IPS-NIHi7 (cell line): ENCODE data around the gene CACFD1.

ENCODE experiments used
- DNase-seq: peaks from one replicate; pipeline ENCODE4 v3.0.0; 2012; ENCODE audit warnings: mixed read lengths; ENCODE audit errors: extremely low spot score

Gene CACFD1

DNA sequence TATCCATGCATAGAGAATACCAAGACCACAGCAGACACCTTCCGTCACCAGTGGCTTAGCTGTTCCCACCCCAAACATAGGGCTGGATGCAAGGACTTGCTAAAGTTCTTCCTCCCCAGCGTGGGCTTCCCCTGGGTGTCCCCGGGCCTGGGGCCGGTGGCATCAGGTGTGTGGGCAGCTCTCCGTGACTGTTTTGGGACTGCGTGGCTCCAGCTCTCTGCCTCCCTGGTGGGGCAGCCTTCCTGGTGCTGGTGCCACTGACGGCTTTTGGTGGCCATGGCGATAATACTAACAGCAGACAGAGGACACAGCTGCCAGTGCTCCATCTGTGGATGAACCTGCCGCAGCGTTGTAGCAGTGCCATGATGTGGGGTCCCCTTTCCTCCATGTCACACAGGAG lies 4.9 kb downstream of the CACFD1 start:
- DNase-seq, result no peak

DNA sequence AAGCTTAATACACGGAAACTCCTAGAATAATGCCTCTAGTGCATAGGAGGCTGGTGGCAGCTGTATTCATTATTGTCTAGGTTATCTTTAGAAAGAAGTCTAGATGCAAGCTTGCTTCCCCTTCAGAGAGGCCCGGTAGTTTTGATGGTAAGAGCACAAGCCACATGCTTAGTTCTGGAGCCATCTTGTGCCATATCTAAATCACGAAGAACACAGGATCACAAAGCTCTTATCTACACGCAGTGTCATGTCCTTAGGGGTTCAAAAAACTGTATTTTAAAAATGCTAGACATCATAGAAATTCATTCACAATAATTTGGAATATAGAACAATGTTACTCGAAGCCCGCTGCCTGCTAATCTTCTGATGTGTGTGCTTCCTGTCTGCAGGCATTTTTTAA lies 6.2 kb downstream of the CACFD1 start:
- no peak for DNase-seq

DNA sequence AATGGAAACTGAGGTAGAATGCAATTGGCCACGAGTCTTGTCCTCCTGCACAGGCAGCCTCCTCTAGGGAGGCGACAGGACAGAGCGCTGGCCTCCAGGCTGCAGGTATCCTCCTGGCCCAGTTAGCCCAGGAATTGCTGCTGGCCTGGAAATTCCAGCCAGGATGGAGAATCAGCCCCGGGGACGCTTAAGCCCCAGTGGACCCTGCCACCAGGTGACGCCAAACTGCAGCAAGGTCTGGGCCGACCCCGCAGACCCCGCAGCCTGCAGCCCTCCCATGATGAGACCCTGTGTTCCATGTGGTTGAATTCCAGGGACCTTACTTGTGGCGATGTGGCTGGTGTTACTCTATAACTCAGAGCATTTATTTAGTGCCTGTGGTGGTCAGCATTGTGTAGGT lies 7.3 kb downstream of the CACFD1 start:
- no peak for DNase-seq

DNA sequence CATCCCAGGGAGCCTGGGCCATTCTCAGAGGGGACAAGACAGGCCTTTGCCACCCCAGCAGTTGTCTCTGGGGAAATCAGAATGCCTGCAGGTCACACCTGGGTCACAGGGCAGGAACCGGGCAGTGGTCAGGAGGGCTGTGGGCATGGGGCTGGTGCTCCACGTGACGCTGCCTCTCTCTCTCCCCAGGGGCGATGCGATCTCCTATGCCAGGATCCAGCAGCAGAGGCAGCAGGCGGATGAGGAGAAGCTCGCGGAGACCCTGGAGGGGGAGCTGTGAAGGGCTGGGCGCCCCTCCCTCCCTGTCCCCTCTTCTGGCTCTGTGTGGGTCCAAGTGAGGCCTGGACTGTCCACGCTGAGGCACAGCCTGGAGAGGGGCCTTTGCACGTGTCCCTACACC lies 8.6 kb downstream of the CACFD1 start:
- no peak for DNase-seq

DNA sequence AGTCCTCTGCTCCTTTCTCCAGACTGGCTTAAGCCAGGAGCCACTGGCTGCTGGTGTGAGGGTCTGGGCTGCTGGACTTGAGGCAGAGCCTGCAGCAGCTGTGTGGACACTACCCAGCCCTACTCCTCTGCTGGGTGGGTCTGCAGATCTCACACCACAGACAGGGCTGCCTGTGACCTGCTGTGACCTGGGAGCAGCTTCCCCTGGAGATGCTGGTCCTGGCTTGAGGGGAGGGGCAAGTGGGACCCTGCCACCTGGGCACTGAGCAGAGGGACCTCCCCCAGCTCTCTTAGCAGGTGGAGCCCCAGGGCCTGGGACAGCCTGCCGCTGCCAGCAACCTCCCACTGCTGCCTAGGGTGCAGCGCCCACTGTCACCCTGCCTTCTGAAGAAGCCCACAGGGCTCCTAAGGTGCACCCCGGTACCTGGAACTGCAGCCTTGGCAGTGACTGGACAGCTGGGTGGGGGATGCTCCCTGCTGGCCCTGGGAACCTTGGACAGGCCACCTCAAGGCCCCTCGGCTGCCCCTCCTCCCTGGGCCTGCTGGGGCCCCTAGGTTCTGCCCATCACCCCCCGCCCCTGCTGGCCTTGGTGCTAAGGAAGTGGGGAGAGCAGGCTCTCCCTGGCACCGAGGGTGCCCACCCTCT lies 9.1 kb downstream of the CACFD1 start:
- DNase-seq, result no peak

DNA sequence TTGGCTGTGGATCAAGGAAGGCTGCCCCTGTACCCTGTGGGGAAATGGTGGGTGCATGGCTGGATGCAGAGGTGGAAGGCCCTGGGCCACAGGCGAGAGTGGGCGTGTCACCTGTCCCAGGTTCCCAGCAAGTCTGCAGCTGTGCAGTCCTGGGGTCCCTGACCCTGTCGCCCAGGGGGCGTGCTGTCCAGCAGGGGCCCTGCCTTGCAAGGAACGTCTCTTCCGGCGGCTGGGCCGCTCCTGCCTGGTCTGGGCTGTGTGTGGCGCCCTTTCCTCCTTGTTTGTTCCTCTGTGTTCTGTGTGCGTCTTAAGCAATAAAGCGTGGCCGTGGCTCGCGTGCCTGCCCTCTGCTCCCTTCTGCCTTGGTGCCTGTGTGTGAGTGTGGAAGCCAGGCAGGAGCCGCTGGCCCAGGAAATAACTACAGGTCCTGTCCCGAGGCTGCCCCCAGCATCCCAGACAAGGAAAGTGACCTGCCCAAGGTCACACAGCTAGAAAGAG lies 10.7 kb downstream of the CACFD1 start:
- DNase-seq, result no peak

DNA sequence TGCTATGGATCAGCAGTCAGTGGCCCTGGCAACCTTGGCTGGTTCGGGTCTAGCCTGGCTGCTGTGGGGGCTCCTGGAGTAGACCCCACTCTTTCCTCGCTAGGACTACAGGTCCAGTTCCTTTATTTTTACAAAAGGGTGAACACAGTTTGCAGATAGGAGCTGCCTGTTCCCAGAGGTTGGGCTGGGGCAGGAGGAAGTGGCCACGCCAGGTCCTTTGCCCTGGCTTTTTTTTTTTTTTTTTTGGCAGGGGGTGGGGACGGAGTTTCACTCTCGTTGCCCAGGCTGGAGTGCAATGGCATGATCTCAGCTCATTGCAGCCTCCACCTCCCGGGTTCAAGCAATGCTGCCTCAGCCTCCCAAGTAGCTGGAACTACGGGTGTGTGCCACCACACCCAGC lies 11.2 kb downstream of the CACFD1 start:
- no peak for DNase-seq

DNA sequence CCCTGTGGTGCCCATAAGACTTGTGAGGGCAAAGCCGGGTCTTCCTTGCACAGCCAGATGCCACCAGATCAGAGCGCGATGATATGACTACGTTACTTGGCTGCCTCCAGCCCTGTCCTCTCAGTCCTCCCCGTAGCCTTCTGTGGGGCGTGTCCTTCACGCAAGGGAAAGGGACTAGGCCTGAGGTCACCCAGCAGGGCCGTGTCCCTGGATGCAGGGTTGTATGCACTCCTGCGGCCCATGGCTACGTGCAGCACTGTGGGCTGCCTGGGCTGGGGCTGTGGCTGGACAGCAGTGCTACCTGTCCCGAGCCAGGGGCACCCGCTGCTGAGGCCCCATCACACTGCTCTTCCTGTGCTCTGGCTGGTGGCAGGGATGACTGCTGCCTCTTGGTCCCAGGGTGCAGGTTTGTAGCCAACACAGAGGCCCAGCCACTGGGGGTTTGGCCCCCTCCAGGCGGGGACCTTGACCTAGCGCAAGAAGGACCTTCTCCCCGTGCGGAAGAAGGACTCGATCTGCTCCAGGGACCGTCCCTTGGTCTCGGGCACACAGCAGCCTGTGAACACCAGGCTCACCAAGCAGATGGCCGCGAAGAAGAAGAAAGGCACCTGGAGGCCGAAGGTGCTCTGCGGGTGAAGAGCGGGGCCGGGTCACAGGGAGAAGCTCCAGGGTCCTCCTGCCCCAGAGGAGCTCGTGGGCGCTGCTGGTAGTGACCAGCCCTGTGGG lies 11.9 kb downstream of the CACFD1 start:
- DNase-seq, result no peak

DNA sequence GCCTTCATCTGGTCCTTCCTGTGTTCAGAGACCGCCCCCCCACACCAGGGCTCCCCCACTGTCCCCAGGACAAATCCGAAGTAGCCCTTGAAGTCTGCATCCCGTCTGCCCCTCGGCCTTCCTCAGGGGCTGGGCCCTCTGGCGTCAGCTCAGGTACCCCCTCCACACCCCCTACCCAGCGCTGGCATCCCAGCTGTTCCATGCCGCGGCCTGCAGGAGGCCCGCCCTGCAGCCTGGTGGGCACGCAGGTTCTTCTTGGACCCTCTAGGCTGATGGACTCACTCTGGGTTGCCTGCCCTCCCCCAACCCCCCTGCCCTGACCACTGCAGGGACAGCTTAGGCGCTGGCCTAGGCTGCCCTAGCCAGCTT lies 12.5 kb downstream of the CACFD1 start:
- no peak for DNase-seq

DNA sequence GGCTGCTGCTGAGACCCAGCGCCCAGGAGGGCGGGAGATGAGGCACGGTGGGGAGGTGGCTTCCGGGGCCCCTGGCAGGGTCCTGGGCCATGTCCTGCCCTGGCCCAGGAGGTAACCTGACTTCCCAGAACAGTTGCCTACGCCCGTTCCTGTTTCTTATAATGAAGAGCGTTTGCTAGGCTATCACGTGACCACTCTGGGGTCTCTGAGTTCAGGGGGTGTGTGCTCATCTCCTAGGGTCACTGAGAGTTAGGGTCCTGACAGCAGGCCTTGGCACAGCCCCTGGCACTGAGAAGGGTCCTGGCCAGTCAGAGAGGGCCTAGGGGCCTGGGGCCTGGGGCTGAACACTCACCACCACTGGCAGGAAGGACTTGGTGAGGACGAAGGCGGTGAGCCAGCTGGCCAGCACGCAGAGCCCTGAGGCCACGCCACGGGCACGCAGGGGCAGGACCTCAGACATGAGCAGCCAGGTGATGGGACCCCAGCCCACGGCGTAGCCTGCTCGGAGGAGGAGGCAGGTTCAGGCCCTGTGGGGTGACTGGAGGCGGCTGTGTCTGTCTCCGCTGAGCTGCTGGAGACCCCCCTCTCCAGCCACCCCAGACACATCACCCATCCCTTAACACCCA lies 13.1 kb downstream of the CACFD1 start:
- no peak for DNase-seq

DNA sequence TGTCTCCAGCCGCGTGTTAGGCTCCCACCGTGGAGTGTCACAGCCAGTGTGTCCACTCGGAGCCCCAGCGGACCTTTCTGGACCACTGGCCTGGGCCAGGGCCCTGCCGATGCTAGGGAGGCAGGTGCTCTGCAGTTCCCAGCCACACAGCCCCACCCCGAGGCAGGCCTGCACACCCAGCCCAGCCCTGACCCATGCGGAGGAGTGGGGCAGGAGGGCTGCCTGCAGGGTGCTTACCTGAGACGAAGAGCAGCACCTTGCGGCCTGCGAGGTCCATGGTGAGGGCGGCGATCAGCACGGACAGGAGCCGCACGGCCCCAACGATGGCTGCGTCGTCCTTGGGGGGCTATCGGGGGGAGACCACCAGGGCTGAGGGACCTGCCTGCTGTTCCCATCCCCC lies 14.0 kb downstream of the CACFD1 start:
- DNase-seq, result no peak

DNA sequence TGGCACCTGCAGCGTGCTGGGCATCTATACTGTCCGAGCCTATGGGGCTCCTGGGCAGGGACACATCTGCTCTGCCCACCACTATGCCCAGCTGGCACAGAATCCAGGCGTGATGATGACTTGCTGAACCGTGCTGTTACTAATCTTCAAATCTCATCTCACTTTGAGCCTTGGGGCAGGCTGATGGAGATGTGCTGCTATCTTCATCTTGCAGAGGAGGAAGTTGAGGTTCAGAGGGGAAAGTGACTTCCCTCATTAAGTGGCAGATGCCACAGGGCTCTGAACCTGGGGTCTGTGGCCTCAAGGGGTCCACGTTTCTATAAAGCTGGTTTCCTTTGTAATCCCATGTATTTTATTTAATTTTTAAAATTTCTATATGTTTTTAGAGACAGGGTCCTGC lies 14.4 kb downstream of the CACFD1 start:
- no peak for DNase-seq

DNA sequence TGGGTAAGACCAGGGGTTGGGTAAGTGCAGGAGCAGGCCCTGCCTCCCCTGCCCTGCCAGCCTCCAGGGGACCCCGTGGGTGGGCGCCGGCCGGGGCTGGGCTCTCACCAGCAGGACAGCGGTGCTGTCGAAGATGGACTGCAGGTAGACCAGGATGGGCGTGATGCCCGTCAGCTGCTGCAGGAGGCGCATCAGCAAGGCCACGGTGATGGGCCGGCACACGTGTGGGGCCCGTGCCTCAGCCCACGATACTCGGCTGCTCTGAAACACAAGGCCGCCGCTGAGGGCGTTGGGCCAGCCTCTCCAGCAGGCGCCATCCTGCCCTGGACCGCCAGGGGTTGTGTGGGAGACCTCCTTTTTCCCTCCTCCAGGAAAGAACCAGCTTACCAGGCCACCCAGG lies 15.1 kb downstream of the CACFD1 start:
- no peak for DNase-seq

DNA sequence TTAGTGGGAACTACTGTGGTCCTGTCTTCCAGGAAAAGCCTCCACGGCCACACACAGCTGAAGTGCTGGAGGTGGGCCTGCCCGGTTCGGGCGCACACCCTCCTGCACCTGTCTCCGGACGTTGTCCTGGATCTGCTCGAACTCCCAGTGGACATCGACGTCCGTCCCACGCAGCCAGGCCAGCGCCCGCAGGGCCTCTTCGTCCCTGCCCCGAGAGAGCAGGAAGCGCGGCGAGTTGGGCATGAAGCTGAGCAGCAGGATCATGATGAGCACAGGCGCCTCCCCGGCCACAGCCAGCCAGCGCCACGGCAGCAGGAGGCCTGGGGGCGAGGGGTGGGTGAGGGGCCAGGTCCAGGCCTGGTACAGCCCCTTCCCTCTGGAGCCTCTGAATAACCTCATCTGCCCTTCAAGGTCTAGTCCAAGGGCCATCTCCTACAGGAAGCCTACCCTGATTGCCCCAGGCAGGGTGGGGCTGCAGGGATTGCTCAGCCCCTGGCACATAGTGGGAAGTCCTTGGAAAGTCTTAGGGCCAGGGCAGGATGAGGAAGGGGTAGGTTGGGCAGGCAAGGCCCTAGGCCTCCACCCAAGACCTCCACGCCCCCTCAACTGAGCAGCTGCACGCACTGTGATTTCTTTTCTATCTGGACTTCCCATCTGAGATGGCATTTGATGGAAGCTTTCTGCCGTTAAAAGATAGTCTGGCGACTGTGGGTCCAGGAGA lies 15.7 kb downstream of the CACFD1 start:
- no peak for DNase-seq

DNA sequence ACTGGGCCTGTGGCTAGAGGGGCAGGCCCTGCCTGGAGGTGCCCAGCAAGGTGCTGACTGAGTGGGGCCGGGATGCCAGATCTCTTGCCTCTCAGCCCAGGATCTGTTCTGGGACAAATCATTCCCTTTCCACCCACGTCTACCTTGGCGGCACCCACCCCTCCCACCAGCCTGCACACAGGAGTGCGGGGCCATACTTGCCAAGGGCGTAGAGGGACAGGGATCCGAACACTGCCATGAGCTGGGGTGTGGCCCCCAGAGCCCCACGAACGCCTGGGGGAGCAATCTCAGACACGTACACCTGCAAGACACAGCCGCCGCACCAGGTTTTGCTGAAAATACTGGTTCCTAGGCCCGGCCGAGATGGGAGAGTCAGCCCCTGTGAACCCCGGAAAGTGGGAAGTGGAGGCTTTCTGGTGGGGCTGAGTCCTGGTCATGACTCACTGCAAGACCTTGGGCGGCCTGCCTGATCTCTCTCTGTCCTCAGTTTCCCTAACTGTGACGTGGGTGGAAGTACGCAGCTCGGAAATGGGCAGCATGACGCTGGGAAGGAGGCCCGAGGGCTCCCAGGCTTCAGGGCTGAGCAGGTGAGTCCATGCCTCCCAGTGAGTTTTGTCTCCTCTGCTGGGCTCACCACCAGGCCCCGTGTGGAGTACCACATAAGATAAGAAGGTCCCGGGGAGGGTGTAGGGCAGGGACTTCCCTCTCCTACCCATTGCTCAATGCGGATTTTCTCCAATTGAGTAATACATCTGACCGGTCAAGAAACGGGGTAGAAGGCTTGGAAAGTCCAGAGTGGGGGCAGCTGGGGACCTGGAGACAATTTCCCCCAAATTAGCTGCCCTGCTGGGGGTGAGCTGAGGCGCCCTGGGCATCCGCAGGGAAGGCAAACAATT lies 16.5 kb downstream of the CACFD1 start:
- no peak for DNase-seq

DNA sequence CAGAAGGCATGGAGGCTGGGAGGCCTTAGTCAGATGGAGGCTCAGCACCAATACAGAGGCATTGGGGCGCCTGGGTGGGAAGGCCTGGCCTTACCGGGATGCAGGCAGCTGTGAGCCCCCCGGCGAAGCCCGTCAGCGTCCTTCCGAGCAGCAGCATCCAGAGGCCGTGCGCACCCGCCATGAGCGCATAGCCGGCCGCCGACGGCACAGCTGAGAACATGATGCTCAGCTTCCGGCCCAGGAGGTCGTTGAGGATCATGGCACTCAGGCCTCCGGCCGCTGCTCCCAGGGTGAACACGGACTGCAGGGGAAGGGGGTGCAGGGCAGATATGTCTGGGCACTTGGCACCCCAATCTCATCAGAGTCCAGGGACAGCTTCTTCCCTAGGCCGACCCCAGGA lies 17.2 kb downstream of the CACFD1 start:
- DNase-seq, result no peak

DNA sequence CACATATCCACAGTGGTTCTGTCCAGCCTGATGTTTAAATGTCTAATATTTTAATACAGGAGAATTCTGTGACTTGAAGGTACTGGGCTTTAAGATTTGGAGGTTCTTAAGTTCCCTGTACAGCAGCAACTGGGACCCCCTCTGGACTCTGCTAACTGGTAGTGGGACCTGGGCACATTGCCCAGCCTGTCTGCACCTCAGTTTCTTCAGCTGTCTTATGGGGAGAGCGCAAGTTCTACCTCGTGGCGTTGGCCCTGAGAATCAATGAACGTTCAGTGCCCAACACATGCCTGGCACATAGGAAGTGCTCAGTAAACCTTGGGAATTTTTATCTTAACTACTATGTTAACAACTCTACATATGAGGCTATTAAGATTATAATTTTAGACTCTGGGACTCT lies 17.7 kb downstream of the CACFD1 start:
- DNase-seq, result no peak

DNA sequence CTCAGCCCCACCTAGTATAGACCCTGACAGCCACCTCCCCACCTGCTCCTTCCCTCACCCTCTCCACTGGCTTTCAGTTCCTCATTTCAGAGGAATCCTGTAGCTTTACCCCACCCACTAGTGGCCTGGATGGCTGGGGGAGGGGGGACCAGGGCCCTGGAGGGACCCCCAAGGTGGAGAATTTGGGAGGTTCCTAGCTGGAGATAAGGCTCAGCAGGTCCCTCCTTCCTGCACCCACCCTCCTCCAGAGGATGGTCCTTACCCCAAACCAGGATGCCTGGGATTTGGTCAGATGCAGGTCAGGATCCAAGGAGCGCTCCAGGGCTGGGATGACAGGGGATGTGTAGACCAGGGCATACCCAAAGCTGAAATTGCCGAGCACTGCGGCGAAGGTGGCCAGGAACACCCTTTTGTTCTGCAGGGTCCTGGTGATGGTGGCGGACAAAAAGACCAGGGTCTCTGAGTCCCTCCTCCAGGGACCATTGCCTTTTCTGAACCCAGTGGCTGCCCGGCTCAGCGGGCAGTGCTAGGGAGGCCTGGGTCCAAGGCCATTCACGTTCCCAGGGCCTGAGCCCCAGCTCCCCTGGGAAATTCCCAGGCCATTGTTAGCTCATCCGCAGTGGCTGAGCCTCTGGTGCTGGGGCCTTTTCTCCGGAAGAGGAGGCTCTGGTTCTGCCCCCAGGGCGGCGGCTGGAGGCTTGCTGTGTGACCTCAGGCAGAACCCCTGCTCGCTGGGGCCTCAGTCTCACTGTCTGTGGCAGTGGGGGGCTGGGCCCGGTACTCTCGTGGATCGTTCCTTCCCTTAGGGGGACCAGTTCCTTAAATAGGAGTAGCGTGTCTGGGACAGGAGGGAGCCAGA lies 18.4 kb downstream of the CACFD1 start:
- peak; percentile 56 for DNase-seq

DNA sequence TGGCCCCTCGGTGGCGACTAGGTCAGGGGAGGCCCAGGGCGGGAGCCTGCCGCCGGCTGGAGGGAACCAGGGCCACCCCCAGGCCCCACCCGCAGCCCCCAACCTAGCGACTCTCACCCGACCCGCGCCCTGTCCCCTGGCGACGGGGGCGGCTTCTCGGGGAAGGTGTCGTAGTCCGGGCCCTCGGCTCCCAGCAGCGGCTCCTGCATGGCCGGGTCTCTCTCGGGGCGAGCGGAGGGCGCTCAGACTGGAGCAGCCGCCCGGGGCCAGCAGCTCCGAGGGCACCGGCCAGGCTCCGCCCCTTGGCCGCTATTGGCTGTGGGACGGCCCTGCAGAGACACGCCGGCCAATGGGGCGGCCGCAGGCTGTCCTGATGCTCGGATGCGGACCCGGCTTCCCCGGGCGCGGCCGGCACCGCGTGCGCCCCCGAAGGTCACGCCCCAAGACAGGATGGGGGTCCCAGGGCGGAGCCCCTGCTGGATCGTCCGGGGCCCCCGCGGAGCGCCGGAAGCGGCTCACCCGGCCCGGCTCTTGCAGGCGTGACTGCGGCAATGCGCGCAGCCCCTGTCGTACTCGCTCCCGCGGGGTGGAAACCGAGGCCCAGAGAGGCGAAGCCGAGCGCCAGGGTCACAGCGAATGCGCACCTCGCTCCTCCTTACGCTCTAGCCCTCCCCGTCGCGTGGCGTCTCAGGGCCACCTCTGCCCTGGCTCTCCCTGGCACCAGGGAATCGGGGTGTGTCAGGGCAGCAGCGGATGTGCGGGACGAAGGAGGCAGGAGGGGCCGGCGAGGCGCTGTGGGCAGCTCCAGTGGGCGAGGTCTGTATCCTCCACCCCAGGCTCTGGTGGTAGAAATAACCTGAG lies 19.3 kb downstream of the CACFD1 start, which contains the start of gene SLC2A6:
Gene SLC2A6, minus strand, starts transcription at position 249 of the 861 bp plus-strand sequence. Its CDS starts 40 bp downstream, at position 209.
- peak; percentile 99 for DNase-seq
